Liver (tissue), 3 donors: Measurements from ENCODE around the gene SDE2.

Experiments
- ATF3 ChIP-seq: IDR thresholded peaks from 2 replicates; pipeline ENCODE4 v1.6.1; 2016; ENCODE audit warnings: antibody characterized with exemption
- CTCF ChIP-seq: fragments of 150-350 bp; IDR thresholded peaks from 2 replicates; pipeline ENCODE4 v1.5.1; 2017; ENCODE audit warnings: improper control_type of control experiment, low read depth, low read length; ENCODE audit not compliant: missing input control
- EGR1 ChIP-seq, 2 donors: IDR thresholded peaks; 2 replicates each; pipeline ENCODE4 v1.6.1; 2016 to 2018; ENCODE audit warnings: antibody characterized with exemption in 2 of 2, low read depth in 2 of 2
- JUND ChIP-seq, 2 donors: IDR thresholded peaks; 2 replicates each; pipeline ENCODE4 v1.6.1; 2016; ENCODE audit warnings: antibody characterized with exemption in 2 of 2
- NR2F2 ChIP-seq: IDR thresholded peaks from 2 replicates; pipeline ENCODE4 v1.6.1; 2016; ENCODE audit warnings: antibody characterized with exemption
- REST ChIP-seq: IDR thresholded peaks from 2 replicates; pipeline ENCODE4 v1.6.1; 2016; ENCODE audit warnings: antibody characterized with exemption, mild to moderate bottlenecking
- TAF1 ChIP-seq: conservative IDR thresholded peaks from 2 replicates; pipeline ENCODE4 v1.6.1; 2016; ENCODE audit warnings: antibody characterized with exemption, mild to moderate bottlenecking
- YY1 ChIP-seq: IDR thresholded peaks from 2 replicates; pipeline ENCODE4 v1.6.1; 2016; ENCODE audit warnings: antibody characterized with exemption, mild to moderate bottlenecking
- donor health status: healthy.
- donor health status: healthy.

GRCh38 chr1:226029093-226029496 is 30.0 kb upstream of the SDE2 start:
- TF ChIP-seq CTCF, result no peak
- TF ChIP-seq ATF3, result peak; percentile 18
- TF ChIP-seq JUND (IDR thresholded peaks at IDR 0.05), result peak in 1 of 2 donors; percentile 81
- peak; percentile 12 for TF ChIP-seq NR2F2
- no peak for TF ChIP-seq TAF1
- TF ChIP-seq REST, result peak; percentile 55
- TF ChIP-seq EGR1 (IDR thresholded peaks at IDR 0.05; ENCODE audit: low read depth in 2 of 2), result peak in 1 of 2 donors; percentile 74
- TF ChIP-seq YY1, result peak; percentile 59
